ENCODE results near the gene KIRREL3.

Gene KIRREL3

DNA sequence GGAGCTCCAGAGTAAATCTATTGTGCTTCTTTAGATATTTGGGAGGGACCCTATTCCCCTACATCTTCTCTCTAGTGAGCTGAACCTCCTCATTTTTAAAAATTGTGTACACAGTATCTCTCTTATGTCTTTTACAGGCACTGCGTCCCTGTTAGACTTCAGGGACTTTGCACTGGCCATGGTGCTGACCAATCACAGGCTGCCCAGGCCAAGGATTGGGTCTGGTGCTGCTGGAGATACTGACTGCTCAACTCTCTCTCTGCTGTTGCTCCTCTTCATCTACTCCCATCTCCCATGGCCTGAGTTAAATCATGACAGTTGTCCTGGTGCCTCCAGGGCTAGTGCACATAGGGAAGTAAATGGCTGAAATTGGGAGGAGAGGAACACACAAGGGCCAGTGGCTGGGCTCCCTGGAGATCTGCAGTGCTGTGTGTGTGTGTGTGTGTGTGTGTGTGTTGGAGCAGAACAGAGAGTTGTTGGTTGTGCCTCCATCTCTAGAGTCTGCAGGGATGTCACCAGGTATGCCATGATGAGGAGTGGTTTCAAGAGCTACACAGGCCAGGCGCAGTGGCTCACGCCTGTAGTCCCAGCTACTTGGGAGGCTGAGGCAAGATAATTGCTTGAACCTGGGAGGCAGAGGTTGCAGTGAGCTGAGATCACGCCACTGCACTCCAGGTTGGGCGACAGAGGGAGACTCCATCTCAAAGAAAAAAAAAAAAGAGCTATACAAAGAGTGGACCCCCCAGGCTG lies 489.8 kb downstream of the KIRREL3 start:
- DNase-seq (ENCODE audit: low read depth) = no peak

DNA sequence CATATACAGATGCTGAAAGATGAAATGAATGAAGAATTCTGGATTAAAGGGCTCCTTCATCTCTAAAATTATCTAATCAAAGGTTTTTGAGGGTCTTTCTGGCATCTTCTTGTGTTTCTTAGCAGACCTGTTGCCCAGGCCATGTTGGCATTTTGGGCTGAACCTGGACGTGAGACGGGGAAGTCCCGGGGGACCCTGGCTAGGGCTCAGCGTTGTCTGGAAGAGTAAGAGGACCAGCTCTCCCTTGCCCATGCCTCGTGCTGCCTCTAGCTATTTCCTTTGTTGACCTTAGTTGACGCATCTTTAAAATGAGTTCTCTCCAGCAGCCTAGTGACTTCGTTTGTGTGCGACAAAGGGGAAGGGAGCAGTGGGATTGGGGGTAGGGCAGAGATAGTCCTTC lies 492.9 kb downstream of the KIRREL3 start:
- no peak for DNase-seq (ENCODE audit: low read depth)

DNA sequence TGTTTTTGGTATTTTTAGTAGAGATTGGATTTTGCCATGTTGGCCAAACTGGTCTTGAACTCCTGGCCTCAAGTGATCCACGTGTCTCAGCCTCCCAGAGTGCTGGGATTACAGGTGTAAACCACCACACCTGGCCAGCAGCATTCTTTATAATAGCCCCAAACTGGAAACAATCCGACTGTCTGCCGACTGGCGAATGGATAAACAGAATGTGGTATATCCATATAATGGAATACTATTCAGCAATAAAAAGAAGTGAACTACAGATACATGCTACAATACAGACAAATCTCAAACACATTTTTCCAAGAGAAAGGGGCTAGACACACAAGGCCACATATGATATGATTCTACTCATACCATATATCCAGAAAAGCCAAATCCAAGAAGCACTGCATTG lies 493.8 kb downstream of the KIRREL3 start:
- no peak for DNase-seq (ENCODE audit: low read depth)

DNA sequence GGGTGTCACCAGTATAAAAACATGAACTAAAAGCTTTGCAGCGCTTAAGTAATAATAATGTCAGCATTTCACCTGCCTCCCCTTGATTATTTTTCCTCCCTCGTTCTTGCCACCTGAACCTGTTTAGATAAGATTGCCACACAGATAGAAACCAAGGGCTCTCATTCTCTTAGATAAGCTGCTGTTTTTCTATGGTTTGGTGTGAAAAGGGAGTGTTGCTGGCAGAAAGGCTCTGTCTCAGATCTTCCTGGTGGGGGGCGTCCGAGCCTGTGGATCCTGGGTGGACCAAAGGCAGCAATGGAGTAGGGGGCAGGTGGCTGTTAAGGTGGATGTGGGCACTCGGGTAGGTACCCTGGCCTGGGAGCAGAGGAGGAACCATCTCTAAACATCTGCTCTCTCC lies 497.6 kb downstream of the KIRREL3 start:
- no peak for DNase-seq (ENCODE audit: low read depth)

DNA sequence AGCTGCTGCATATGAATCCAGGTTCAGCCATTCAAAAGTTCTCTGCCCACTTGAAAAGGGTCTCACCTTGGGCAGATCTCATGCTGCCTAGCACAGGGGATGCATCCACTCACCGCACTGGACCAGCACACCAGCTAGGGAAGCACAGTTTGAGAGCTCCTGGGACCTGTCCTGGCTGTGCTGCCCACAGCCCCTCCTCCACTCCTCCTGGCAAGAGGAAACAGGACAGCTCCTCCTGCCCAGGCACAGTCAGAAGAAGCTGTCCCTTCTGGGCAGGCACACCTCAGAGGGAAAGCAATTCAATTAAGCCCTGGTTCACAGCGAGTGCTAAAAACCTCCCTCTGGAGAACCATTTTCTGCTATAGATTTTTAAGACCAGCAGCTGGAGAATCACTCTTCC lies 498.4 kb downstream of the KIRREL3 start:
- no peak for DNase-seq (ENCODE audit: low read depth)

DNA sequence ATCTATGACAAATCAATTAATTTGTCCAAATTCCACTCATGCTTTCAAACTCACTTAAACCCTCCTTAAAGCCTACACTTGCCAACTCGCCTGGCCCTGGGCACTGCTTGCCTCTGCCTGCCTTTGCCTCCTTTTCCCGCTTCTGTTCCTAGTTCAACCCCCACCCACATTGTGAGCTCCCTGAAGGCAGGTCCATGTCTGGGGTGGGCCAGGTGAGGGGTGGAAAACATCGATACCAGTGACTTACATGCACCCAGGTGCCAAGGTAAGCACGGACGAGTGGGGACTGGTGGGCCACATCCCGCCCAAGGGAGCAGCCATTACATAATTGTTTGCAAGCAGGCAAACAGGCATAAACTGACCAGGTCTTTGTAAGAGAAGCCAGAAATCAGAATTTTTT lies 498.9 kb downstream of the KIRREL3 start:
- DNase-seq (ENCODE audit: low read depth) = no peak

DNA sequence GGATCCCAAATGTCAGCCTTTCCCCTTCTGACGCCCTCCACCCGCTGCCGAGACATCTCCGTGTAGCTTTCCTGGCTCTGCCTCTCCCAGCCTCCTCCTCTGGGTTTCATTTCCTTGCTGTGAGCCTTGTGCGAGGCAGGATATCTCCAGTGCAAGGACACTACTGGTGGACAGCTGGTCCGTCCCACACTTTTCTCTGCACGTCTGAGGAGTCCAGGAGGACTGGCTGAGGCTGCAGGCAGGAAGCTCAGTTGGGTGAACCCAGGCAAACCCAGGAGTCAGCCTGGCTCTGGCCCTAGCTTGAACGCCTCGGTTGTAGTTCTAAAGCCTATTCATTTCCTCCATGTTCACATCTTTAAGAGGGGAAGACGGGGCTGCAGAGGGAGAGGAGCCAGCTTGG lies 499.6 kb downstream of the KIRREL3 start:
- no peak for DNase-seq (ENCODE audit: low read depth)

DNA sequence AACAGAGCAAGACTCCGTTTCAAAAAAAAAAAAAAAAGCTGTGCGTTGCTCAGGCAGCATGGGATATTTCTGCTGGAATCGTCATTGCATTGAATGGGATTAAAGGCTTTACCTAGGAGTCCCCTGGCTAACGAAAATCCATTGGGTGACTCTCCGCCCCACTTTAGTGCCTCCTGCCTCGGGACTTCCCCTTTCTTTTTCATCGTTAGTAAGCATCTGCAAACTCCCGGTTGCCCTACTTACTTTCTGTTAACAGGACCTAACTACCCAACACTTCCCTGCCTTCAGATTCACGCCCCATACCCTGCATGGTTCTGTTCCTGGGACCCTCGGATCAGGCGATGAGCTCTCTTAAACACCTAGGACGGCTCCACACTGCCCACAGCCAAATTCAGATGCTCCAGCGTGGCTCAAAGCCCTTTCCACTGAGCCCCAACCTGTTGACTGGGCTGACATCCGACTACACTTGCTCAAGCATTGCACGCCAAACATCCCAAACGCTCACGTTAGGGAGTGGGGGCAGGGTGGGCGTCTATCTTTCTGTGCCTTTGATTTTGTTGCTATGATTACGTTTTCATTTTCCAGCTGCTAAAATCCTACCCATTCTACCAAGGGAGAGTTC lies 501.3 kb downstream of the KIRREL3 start:
- no peak for DNase-seq (ENCODE audit: low read depth)

DNA sequence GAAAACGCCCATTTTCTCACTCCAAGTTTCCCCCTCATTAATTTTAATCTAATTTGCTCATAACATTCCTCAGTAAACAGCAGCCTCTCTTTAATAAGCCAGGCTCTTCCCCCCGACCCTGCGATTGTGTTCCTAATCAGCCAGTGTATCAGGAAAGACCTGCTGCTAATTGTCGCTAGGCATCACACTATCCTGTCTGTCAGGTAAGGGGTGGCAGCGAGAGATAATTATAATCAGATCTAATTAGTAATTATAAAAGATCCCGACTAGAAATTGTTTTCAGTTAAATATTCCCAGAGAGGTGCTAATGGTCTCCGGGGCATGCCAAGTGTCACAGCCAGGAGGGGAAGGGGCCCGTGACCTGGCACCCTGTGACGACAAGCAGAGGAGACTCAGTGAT lies 502.3 kb downstream of the KIRREL3 start:
- DNase-seq (ENCODE audit: low read depth) = no peak

DNA sequence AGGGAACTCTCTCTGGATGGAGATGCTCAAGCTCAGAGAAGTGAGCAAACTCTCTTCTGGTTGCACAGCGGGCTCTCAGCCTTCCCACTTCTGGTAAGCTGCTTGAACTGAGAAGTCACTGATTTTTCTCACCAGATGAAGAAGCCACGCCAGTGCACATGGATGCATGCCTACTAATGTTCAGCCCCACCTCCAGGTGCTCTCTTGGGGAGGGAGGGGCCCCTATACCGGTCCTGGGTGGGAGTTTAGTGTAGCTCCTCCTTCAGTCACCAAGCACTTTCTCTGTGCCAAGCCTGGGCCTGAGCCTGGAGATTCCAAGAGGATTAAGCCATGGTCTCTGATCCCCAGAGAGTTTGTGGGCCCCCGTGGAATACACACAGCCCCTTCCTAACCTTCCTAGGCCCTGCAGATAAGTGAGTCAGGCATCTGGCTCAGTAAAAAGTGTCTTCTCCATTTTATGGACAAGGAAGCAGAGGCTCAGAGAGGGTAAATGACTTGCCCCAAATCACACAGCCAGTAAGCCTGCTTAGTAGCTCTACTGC lies 502.9 kb downstream of the KIRREL3 start:
- no peak for DNase-seq (ENCODE audit: low read depth)

DNA sequence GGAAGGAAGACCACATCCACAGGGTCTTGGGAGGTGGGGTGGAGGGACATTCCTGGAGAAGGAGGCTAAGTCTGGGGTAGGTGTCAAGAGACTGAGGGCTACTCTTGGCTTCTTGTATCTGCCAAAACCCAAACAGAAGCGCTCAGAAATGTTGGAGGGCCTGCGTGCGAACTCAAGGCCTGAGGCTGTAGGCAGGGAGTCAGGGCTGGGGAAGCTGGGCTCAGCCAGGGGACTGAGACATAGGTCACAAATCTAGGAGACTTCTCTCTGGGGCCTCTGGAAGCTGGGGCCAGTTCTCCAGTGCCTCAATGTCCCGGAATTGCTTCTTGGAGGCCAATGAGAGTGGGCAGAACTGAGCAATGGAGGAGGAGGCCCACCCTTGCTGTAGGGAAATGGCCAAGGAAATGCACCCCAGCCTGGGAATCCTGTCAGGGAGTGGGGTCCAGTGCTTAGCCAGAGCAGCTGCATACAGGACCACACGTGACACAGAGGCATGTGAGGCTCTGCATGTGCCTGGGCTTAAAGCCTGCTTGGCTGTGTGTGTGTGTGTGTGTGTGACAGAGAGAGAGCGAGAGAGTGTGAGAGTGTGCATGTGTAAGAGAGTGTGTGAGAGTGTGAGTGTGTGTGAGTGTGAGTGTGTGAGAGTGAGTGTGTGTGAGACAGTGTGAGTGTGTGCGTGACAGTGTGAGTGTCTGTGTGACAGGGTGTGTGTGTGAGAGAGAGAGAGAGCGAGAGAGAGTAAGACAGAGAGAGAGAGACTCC lies 503.8 kb downstream of the KIRREL3 start:
- DNase-seq (ENCODE audit: low read depth) = no peak

DNA sequence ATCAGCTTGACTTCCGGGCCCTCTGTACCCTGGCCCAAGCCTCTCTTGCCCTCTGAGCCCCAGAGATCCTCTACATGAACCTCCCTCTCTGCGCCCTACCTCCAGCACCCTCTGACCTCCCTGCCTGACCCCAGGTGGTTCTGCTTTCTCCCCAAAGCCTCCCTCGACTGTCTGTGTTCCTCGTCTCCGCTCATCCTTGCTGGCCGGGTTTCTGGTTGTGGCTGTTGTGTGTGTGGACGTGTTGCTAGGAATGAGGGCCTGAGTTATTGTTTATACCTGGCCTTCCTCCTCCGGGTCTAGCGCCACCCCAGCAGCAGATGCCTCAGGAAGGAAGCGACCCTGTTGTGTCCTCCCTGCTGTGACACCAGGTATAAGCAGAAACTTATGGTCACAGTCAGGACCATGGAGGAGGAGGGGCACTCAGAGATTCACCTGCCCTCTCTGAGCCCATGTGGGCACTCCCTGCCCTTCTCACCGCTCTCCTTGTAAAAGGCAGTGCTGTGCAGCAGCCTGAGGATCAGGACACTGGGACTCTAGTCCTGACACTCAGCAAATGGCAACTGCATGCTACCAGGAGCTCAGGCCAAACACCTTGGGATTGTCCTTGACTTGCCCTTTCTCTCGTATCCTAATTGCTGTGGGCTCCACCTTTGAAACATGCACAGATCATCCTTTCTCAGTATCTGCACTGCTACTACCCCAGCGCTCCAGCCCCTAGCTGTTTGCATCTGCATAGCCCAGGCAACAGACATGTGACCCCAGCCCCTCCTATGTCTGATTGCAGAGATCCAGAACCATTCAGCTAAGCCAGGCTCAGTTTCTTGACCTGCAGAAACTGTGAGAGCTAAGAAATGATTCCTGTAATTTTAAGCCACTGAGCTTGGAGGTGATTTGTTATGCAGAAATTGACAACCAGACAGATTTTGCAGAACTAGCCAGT lies 505.0 kb downstream of the KIRREL3 start:
- no peak for DNase-seq (ENCODE audit: low read depth)

DNA sequence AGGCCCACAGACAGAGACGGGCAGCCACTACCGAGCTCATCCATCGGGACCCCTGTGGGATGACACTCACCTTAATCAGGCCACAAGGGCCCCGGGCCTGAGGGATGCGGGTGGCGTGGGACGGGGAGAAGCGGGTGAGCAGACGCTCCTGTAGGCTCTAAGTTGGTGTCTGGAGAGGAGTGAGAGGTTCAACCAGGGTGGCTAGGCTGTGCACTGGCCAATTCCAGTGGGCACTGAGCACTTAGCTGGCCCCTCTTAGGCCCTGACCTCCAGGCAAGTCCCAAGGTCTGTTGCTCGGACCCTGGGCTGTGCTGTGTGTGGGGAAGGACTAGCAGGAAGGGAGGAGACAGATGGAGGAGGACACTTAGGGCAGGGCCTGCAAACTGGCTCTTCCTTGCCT lies 505.7 kb downstream of the KIRREL3 start:
- DNase-seq (ENCODE audit: low read depth) = no peak

DNA sequence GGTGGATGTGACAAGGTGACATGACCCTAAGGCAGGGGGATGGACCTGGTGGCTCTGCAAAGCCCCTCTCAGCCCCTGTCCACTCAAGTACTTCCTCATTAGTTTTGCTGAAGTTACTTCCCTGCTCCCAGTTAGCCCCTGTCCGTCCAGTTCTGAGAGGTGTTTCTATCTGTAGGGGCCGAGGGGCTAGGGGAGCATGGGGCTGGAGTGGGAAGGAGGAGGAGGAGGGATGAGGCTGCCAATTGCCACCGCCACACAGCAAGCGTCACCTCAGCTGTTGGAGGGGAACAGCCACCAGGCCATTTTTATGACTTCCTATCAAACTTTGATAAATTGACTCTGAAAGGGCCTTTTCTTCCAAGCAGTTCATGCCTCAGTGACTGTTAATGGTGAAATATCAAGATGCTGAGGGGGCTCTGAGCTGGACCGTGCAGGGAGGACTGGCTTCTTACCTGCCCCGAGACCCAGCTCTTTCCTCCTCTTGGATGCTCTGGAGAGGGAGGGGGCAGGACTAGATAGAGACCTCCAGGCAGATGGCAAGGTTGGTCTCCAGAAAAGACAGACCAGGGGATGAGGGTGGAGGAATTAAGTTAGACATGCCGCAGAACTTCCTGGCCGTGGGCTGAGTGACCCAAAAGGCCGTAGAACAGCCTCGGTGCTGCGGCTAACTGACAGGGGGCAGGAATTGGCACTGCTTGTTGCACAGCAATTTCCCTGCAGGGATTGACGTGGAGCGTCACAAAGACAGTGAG lies 508.1 kb downstream of the KIRREL3 start:
- DNase-seq (ENCODE audit: low read depth) = no peak

DNA sequence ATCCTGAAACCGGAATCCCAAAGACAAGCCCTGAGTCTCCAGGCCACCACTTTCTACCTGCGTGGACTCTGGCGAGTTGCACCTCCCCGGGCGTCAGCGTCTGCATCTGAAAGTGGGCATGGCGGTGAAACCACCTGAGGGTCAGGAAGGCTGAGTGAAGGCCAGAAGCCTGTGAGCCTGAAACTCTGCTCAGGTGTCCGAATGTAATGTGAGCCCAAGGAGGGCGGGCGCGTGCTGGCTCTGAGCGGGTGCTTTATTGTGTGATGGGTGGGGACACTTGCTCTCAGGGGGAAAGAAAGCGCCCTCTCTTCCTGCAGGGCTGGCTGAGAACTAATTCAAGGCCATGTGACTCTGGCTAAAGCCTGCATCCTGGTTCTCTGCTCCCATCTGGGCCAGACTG lies 509.5 kb downstream of the KIRREL3 start:
- DNase-seq (ENCODE audit: low read depth) = no peak

DNA sequence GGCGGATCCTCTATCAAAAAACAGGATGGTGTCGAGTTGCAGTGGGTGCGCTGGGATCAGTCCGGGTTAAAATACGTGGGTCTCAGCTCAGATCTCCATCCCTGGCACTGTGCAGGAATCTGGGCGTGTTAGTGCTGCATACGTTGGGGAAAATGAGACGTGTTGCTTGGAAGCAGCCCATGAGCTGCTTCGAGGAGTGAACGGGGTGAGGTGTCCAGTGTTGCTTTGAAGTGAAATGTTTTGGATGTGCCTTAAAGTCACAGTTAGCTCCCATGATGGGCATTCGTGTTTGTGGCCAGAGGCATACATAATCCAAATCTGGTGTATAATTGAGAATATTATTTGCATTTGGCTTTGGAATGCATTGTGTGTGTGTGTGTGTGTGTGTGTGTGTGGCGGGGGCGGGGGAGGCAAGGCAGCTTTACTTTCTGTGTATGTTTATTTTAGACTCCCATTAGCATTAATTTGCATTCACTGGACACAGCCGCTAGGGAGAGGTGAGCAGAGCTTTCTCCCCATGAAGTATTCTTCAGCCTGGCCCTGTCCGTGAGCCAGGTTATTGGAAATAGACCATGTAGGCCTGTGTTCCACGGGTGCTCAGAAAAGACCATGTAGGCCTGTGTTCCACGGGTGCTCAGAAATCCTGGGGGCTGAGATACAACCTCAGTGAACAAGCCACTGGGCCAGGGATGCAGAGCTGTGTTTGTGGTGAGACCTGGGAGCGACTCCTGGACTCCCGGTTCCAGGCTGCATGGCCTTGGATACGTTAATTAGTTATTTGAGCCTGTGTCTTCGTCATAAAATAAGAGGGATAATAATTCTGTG lies 510.5 kb downstream of the KIRREL3 start:
- no peak for DNase-seq (ENCODE audit: low read depth)

DNA sequence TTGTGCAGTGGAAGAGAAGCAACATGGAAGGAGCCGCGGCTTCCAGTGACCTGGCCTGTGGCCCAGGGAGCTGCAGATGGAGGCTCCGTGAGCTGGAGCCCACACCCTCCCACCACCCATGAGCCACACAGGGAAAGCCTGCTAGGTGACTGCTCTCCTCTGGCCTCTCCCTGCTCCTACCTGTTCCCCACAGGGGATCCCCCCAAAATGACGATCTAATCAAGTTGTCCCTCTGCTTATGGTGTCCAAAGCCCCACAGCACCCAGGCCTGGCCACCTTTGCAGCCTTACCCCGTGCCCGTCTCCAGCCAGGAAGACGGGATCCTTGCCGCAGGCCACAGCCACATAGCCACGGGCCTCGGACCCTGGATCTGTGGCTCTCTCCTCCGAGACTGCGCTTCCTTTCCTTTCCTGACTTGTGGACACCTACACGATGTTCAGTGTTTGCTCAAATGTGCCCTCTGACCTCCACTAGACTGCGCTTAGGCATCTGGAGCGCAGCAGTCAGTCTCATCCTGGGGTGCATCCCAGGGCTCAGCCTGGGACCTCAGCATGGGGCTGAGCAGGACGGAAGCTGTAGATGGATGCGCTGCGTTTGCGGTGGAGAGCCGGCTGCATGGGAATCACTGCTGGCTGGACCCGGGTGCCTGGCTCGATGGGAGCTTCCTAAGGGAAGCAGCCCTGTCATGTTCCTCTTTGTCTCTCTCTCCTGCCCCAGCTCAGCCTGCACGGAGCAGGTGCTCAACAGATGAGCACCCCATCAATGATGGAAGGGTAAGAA lies 511.8 kb downstream of the KIRREL3 start:
- no peak for DNase-seq (ENCODE audit: low read depth)

DNA sequence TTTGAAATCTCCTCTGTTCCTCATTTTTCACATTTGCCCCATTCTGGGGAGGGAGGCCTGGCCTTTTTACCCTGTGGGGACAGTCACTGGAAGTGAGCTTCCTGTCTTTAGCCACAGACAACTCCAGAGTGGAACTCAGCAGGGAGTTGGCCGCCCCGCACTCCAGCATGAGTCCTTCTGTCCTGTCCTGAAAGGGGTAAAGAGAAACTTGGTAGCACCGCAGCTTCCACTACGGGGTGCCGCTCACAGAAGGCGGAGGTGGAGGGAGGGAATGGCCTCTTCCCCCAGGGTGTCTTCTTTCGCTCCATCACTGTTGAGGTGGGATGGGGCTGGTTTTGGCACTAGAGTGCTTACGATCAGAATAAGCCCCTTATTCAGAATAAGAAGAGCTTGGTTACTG lies 512.9 kb downstream of the KIRREL3 start:
- no peak for DNase-seq (ENCODE audit: low read depth)

DNA sequence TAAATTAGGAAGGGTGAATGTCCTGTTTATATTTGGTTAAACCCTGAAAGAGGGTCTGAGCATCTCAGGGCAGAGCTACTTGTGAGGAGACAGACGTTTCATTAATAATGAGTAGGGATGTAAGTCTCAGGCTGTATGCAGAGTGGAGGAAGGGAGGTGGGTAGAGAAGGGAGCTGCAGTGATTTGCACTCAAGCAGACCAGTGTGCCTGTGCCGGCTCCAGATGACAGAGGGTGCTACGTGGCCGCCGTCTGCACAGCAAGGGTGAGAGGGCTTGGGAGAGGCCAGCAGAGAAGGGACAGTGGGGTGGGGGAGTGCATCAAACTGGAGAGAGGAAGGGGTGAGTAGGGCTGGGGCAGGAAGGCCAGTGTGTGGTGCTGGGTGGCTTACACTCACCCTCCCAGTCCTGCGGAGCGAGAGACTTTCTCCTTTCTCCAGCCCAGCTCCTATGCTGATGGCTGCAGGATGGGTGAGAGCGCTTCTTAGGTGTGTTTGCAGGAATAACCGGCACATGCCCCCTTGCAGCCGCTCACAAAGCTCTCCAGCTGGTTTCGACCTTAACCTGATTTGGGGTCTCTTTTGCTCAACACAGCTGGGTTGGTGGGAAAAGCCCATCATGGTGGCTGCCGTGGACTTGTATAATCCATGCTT lies 514.5 kb downstream of the KIRREL3 start:
- no peak for DNase-seq (ENCODE audit: low read depth)

Data from amniotic epithelial cell (primary cell).